RPMI7951 (cell line): ENCODE measurements around the gene CGN. TPM values are rescaled to one million over a fixed set of nuclear protein-coding genes. Genes with fewer than 3 reads are reported as not detected.

ENCODE experiments used
- total RNA-seq: library from RNA; depleted of rRNA; stranded (reverse); fragments of >200 nt; shearing (Covaris generic); gene quantifications from 2 replicates; pipeline ENCODE4 v1.2.3, GENCODE V29; 2014; rRNA removed

Gene CGN
- total RNA-seq, 1 experiment from 2014 or later: under 0.01 TPM

Other genes with a start within 250 kb of the CGN start
- gene ZNF687, start 229.1 kb upstream of the CGN start, total RNA-seq: 6.7 and 10.9 TPM in 2 replicates
- 26.4 and 28.4 TPM in 2 replicates for gene PI4KB, start 184.0 kb upstream of the CGN start, total RNA-seq
- 43.6 and 52.0 TPM in 2 replicates for gene RFX5, start 164.1 kb upstream of the CGN start, total RNA-seq
- 5.1 and 5.2 TPM in 2 replicates for gene SELENBP1, start 138.7 kb upstream of the CGN start, total RNA-seq
- 469 and 498 TPM in 2 replicates for gene PSMB4, start 111.8 kb upstream of the CGN start, total RNA-seq
- gene POGZ, start 51.9 kb upstream of the CGN start, total RNA-seq: 9.5 and 13.5 TPM in 2 replicates
- gene TUFT1, start 28.9 kb downstream of the CGN start, total RNA-seq: 2.3 and 3.8 TPM in 2 replicates
- 15.4 and 19.6 TPM in 2 replicates for gene SNX27, start 100.7 kb downstream of the CGN start, total RNA-seq
- gene CELF3, start 205.4 kb downstream of the CGN start, total RNA-seq: not detected in 2 replicates
- not detected in 2 replicates for gene RIIAD1, start 210.1 kb downstream of the CGN start, total RNA-seq